Forelimb muscle (tissue), 1 donor: ENCODE results near the gene KCNJ15. TPM values are rescaled to one million over a fixed set of nuclear protein-coding genes. Genes with fewer than 3 reads are reported as not detected.

Source experiments
- DNase-seq: peaks from one replicate; pipeline ENCODE4 v3.0.0-alpha.2; 2013; ENCODE audit warnings: low read depth
- polyA plus RNA-seq: library from polyadenylated mRNA; unstranded; fragments of 120-200 nt; gene quantifications from one replicate; pipeline ENCODE4 v1.2.1, GENCODE V29; 2013; ENCODE audit not compliant: insufficient read length

The KCNJ15 gene
- polyA plus RNA-seq, 1 donor: 0.16 TPM

DNA sequence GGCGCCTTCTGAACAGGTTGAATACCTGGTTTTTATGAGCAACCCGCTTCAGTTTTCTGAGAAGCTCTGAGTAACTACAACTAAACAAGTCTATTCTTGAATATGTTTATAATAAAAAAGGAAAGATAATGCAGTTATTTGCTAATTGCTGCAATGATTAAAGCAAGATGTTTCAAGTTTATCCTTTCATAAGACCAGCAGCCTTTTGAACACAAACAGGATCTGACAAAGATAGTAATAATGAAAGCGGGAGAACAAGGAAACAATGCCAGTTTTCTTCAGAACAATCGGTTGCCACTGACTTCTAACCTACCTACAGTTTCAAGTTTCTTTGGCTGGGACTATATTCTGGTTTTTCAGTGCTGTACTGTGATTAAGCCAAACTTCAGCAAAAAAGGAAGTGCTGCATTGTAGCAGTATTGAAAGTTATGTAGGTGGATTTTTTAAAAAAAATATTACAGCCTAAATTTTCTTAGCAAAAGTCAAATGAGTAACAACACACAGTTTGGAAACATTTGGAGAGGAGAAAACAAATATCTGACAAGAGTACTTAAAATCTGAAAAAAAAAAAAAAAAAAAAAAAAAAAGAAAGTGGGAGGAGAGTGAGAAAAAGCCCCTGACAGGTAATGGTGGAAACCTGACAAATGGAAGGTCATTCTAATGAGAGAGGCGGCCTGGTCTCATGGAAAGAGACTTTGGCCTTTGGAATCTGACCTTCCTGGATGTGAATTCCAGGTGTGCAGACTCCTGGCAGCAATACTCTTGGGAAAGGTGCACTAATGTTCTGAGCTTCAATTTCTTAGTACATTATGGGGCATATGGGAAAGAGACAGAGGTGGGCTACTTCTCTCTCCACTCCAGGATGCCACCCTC lies 11.4 kb downstream of the KCNJ15 start:
- no peak for DNase-seq

DNA sequence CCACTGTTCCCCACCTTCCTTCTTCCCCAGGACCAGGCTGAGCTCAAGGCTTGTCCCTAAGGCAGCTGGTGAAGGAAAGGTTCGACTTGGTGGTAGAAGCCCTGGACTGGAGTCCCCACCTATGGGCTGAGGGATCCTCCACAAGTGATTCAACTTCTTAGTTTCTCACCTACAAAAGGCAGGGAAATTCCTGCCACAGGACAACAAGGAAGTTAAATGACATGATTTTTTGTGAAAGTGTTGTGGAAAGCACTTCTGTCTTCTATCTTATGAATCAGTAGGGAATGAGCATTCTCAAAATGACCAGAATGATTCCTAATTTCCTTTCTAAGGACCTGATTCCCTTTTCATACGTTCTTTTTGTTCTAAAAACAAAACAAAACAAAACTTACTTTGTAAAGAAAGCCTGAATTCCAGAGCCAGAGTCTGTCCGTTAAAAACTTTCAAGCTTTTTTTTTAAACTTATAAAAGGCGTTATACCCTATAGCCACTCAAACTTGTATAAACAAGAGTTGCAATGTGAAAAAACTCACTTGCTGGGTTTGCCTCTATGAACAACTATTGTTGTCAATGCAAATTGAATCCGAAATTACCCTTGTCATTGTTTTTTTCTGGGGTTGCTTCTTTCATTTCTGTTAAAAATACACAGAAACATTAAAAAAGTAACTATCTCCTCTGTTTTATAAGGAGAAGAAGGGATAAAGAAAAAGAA lies 12.2 kb downstream of the KCNJ15 start:
- DNase-seq: no peak

DNA sequence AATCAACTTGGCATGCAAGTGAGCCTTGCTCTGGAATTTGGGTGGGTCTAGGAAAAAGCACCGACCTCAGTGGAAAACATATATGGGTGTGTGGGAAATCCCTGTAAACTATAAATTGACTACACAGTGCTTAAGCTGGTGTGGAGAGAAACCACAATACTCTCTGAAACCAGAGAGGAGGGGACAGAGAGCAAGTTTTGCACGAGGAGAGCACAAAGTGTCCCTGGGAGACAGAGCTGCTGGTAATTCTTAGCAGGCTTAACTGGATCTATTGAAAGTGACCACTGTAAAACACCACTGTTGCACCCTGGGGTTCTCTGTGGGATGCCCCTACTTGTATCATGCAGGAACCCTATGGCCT lies 12.8 kb downstream of the KCNJ15 start:
- DNase-seq: no peak

DNA sequence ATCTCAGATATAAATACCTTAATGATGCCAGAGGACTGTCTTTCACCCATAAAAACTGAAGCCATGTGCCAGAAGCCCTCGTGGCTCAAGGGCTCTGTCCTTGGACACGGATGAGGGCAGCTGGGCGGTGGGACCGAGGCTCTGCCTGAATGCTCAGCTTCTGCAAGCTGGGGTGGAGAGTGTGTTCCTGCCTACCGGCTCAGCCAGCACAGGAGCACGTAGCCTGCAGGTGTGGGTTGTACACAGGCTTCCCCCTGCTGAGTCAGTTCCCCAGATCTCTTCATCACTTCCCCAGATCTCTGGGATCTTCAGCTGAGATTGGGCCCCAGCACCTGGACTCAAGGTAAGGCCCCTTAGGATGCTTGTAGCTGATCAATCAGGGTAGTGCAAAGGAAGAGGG lies 15.4 kb downstream of the KCNJ15 start:
- no peak for DNase-seq

DNA sequence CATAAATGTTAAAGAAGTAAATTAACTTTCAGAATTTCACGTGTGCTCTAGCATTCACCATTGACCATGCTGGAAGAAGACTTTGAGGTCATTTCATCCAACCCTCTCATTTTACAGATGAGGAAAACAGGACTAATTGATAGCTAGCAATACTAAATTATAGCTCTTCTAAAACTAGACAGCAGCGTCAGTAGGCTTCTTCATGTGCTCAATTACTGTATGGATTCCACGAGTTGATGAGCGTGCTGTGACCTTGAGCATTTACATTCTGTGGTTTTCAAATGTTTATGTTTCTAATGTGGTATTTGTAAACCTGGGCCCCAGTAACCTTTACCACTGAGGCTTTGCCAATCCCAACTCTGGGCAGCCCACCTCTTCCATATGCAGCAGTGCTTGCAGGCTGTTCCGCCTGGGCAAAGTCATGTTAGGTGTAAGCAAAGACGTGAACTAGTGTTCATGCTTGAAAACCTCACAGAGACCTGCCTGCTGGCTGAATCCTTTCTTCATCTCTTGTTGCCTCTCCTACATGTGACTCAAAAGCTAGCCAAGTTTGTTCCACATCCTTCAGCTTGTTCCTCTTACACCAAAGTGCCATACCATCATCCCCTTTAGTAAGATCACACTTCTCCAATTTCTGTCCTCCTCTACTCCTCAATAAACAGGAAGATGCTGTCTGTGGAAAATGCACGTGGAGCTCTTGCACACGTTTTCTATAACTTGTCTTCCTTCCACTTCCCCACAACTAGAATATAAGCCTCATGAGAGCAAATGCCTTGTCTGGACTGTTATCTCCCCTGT lies 17.2 kb downstream of the KCNJ15 start:
- DNase-seq: no peak

DNA sequence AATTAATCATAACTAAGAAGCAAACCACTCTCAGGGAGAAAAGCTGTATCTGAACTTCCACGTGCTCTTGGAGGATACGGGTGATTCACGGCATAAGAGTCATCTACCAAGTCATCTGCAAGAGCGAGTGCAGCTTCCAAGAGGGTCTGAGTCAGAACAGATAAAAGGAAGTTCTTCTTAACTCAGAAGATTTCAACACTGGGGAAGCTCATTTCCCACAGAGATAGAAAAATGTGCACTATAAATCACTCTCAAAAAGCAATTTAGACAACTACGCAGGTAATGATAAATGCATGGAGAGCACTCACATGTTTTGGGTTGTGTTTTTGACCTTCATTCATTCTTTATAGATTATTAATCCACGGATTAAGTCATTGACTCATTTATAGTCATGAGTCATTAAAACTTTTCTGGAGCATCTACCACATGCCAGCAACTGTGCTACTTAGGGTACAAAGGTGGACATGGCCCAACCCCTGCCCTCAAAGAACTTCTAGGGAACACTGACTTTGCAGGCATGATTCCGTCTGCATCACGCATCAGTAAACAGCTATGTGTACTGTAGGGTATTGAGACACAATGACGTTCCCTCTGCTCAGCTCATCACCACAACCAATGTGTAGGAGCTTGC lies 20.8 kb downstream of the KCNJ15 start:
- DNase-seq: no peak

DNA sequence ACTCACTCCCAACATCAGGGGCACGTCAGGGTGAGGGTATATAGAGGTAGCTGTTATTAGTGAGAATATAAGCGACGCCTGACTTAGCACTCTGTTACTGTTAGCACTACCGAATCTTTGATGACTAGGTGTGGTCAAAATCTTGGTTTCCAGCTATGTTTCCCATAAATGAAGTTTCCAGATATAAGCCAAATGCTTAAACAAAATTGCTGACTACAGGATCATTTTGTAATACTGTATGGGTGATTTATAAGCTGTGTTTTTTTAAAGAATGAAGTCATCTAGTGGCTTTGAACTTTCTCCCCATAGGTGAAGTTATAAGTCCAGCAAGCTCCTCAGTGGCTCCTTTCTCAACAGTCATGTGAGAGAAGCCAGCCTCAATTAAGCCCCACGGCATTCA lies 23.7 kb downstream of the KCNJ15 start:
- DNase-seq: no peak

DNA sequence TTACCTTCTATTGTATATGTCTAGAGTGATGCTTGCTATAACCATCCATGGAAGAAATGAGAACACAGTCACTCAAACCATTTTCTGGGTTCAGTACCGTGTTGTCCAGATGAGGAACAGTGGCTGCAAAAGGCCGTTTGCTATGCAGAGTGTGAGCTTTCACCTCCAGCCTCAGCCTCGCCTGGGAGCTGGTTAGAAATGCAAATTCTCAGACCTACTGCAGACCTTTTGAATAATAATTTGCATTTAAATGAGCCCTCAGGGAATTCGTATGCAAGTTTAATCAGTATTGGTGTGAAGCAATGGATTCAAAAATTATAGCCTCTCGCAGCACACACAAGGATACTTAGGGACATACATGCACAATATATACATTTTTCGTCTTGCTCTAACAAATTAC lies 24.1 kb downstream of the KCNJ15 start:
- no peak for DNase-seq

DNA sequence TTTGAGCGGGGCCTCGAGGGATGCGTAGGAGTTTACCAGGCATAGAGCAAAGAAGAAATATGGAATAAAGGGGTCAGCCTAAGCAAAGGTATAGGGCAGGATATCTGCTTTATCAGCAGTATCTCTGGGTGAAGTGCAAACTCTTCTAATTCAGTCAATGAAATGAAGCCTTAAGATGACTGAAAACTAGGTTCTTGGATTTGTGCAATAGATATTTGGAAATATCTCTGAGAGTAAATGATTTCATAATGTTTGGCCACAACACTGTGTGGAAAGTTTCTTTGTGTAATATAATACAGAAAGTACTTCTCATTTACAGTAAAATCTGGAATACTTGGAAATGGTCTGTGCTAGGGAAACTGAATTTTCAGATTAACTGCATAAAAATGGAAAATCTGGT lies 26.1 kb downstream of the KCNJ15 start:
- DNase-seq: no peak

DNA sequence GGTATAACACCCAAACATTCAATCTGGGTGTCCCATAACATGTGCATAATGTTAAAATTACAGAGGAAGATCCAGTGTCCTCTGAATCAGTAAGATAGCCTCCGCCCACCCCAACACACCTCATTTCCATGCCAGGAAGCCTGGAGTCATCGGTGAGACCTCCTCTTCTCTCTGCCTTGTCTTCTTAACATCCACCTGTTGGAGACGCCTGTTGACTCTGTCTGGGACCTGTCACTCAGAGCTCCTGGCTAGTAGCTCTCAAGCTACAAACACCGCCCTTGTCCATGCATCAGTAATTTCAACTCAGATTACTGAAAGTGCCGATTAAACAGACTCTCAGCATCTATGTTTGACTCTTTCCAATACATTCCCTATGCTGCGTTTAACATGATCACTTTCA lies 27.4 kb downstream of the KCNJ15 start:
- no peak for DNase-seq

DNA sequence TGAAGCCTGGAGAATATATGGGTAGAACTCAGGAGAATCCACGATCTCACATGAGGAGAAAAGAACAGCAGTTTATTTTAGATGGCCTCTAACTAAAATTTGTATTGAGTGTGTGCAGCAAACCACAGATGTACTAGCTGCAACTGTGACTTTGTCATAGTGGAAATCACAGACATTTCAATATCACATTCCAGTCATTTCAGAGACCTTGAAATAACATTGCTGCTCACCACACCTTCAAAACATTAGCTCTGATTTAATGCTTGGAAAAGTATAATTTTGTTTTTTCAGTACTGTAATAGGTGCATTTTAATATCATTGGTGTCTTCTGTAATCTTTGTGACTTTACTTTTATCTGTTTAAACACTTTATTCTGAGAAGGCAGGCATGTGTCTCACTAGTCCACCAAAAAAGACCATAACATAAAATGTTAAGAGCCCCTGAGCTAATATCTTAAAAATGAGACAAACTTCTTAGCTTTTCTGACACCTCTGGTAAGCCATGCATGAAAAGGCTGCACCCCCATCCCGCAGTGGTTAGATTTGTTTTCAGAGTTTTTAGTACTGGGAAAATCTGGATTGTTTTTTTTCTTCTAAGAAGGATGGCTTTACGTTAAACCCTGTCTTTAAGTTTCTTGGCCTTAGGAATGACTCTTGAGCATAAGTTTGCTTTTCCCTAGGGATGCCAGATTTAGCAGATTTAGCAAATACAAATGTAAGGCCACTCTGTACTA lies 30.1 kb downstream of the KCNJ15 start:
- no peak for DNase-seq

DNA sequence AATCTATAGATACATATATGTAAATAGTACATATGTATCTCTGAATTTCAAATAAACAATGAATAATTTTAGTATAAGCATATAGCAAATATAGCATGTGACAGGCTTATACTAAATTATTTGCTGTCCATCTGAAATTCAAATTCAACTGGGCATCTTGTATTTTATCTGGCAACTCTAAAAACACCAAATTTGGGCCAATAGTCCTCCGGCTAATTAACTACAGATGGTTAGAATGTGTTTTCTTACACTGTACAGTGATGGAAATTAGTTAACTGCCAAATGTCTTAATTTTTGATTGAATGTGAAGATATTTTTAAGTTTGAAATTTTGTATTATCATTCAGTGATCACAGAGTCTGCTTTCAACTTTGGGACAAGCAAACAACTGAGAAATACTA lies 30.7 kb downstream of the KCNJ15 start:
- no peak for DNase-seq

DNA sequence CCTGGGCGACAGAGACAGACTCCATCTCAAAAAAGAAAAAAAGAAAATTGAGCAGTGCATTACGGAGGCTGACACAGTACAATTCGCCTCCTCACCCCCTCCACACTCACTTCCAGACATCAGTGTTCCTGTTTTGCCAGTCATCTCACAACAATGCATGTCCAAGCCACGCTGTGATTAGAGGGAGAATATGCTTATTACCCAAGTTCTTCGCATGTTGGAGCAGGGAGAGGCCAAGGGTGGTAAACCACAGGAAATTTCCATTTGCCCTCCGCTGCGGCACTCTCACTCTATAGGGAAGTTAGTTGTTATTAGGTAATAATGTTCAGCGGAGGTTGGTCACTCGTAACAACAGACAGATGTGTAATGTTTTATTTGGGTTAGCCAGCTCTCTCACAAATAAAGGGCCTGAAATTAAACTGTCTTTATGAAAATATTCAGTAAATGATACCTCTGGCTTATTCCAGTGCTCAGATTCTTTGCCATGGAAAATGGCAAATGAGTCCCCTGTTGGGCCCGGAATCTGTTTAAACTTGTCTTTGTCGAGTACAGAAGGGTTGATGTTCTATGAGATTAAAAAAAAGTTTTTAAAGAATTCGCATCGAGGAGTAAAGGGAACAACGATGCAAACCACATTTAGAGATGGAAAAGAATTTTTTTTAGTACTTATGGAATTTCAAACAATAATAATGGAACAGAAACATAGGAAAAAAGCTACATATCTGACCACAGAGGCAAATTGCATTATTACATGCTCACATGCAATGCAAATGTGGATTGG lies 33.1 kb downstream of the KCNJ15 start:
- DNase-seq: no peak

DNA sequence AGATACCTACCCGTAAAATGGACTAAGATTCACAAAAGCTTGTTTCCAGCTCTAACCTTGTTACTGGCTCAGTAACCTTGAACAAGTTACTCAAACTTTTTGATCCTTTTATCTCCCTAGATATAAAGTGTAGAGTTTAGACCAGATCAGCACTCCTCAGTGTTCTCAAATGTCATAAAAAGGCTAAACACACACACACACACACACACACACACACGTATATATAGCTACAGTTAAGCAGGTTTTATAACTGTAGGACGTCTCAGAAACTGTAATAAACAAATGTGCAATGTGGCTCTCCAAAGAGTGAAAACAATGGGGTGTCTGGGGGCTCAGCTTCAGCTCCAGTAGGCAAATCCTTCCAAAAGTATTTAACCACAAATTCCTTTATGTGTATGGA lies 34.0 kb downstream of the KCNJ15 start:
- no peak for DNase-seq

DNA sequence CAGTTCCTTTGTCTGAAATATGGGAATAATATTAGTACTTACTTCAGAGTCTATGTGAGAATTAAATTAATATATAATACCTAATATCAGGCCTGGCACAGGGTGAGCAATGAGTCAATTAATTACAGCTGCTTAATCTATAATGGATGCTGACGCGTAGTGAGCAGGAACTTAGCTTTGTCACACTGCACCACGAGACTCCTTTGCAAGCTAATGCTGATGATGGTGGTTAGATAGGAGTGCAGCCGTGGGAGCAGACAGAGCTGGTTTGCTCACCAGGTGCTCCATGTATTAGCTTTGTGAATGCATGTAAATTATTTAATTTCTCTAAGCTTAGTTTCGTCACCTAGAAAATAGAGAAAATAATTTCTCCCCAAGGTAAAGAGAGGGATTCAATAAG lies 35.1 kb downstream of the KCNJ15 start:
- no peak for DNase-seq

DNA sequence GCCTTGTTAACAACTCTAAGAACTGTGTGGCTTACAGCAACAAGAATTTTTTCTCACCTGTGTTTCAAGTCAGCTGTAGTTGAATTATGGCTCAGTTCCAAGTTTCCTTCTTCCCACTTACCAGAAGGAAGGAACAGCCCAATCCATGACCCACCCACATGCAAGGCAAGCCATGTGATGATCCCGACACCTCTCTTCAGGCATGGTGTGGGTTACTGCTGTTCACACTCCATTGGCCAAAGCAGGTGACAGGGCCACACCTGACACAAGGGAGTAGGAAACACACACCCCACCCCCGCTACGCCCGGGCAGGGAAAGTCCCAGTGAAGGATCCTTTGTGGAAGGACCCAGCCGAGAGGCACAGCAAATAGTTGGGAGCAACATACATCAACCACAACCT lies 36.3 kb downstream of the KCNJ15 start:
- DNase-seq: no peak

DNA sequence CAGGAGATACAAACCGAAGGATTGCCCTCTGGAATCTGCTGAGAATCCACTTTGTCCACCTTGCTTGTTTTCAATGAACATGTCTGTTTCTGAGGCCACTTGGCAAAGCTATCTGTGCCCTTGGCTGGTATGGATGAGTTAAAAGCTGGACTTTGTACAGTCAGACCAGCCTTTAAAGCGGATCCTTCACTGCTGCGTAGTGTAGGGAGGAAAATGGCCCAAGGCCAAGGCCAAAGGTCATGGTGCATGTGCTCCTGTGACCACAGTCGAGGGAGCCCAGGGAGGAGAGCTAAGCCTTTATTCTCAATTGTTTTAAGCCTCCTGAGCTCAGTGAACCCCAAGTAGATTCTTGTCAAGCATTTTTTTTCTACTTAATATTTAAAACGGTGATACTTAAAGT lies 37.0 kb downstream of the KCNJ15 start:
- DNase-seq: no peak

DNA sequence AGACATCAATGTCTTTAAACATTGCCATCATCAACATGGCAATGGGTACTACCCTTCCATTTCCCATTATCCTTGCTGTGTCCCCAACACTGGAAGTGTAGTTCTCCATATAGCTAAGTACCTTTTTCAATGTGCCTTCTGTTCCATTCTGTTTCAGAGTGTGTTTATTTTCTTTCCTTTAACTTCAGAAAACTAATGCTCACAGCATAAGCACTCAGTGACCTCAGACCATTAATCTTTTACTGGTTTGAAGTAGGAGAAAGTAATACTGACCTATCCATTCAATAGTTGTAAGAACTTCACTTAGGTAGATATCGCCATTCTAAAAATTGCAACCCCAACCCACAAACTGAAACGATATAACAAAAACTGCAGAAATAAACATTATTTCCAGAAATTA lies 37.8 kb downstream of the KCNJ15 start:
- DNase-seq: no peak

DNA sequence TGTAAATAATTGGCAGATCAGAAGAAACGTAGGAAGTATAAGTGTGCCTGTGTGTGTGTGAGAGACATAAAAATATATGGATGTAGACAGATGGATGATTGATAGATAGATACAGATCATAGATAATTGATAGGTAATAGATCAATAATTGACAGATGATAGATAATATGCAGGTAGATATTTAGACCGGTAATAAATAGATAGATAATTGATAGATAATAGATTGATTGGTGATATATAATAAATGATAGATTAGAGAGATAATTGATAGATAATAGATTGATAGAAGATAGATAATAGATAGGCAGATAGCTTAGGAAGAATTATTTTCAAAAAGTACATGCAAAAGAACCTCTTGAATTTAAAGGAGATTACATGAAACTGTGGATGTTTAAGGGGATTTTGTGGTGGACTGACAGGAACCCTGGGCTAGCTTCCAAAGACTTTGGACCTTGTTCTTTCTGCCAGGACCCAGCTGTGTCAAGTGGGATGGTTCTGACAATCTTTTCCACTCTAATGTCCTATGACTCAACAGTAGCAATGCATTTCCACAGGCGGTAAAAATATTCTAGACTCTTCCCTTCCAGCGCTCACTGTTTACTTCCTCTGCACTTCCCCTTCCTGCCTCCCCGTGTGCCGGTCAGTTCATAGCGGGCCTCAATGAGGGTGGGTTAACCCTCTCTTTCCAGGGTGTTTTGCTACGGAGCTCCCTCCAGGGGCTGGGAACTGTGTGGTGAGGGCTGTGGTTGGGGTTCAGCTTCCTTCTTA lies 39.4 kb downstream of the KCNJ15 start:
- DNase-seq: no peak

DNA sequence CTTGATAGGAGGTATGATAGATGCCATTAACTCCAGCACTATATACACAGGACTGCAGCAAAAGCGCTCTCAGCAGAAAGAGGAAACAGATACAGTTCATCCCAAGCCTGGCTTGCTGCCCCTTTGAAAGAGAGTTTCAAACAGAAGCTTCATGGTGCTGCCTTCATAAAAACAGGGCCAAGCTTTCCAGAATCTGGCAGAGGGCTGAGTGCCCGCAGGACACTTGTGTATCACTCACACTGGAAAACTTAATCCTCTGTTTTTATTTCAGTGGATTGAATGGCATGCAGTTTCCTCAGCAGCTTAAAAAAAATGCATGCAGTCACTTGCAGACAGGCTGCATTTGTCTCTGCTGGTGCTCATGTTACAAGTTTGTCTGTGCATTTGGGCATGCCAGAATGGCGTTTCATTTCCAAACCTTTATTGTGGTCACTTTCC lies 40.4 kb downstream of the KCNJ15 start:
- DNase-seq: no peak
